GM15510 (cell line): ENCODE results near the gene DNALI1.

Experiments
- POLR2A ChIP-seq: IDR thresholded peaks from 3 replicates; pipeline ENCODE4 v1.6.1; 2011; ENCODE audit warnings: borderline replicate concordance; ENCODE audit not compliant: insufficient read length; ENCODE audit errors: extremely low read depth

The DNALI1 gene

GRCh38 chr1:37556712-37557196, at the start of gene DNALI1:
Gene DNALI1 (plus strand): TSS chr1:37556940. CDS start chr1:37556995, 55 bp downstream.
- TF ChIP-seq POLR2A: no peak

- no peak for TF ChIP-seq POLR2A
Observed at GRCh38 chr1:37509181-37509580, 47.6 kb upstream of the DNALI1 start.

GRCh38 chr1:37513795-37514349, 42.9 kb upstream of the DNALI1 start:
- TF ChIP-seq POLR2A: no peak

- TF ChIP-seq POLR2A: peak; percentile 85
Observed at GRCh38 chr1:37514350-37515184, 42.2 kb upstream of the DNALI1 start, which contains the start of gene MEAF6. Gene MEAF6 (minus strand): TSS chr1:37514766. CDS start chr1:37514746, 20 bp downstream.

GRCh38 chr1:37515185-37516034, 41.3 kb upstream of the DNALI1 start:
- TF ChIP-seq POLR2A: no peak

GRCh38 chr1:37517569-37517968, 39.2 kb upstream of the DNALI1 start:
- no peak for TF ChIP-seq POLR2A

- TF ChIP-seq POLR2A: no peak
Observed at GRCh38 chr1:37519613-37520012, 37.1 kb upstream of the DNALI1 start.

- TF ChIP-seq POLR2A: no peak
Observed at GRCh38 chr1:37533317-37534093, 23.2 kb upstream of the DNALI1 start.

- TF ChIP-seq POLR2A: no peak
Observed at GRCh38 chr1:37537378-37537777, 19.4 kb upstream of the DNALI1 start.

GRCh38 chr1:37540036-37540785, 16.5 kb upstream of the DNALI1 start:
- TF ChIP-seq POLR2A: no peak

- TF ChIP-seq POLR2A: no peak
Observed at GRCh38 chr1:37544530-37544929, 12.2 kb upstream of the DNALI1 start.

- TF ChIP-seq POLR2A: no peak
Observed at GRCh38 chr1:37545019-37545418, 11.7 kb upstream of the DNALI1 start.

GRCh38 chr1:37549341-37549740, 7.4 kb upstream of the DNALI1 start:
- no peak for TF ChIP-seq POLR2A

GRCh38 chr1:37553598-37553926, 3.2 kb upstream of the DNALI1 start:
- no peak for TF ChIP-seq POLR2A
